ENCODE measurements around the gene TST.

- TF ChIP-seq CTCF (IDR thresholded peaks at IDR 0.05; ENCODE audit: poor library complexity, severe bottlenecking) = no peak
- no peak for TF ChIP-seq RAD21 (conservative IDR thresholded peaks at IDR 0.05)
- no peak for TF ChIP-seq EP300 (conservative IDR thresholded peaks at IDR 0.05; ENCODE audit: poor library complexity, severe bottlenecking)
- TF ChIP-seq TAF1 (IDR thresholded peaks at IDR 0.05; ENCODE audit: low read depth) = no peak
- TF ChIP-seq EZH2 (IDR thresholded peaks at IDR 0.05; ENCODE audit: borderline replicate concordance, insufficient read depth, low read length, poor library complexity, severe bottlenecking) = no peak
- TF ChIP-seq POLR2AphosphoS5 (IDR thresholded peaks at IDR 0.05) = no peak
- no peak for TF ChIP-seq REST (IDR thresholded peaks at IDR 0.05; ENCODE audit: borderline replicate concordance)
- TF ChIP-seq SMC3 (conservative IDR thresholded peaks at IDR 0.05; ENCODE audit: poor library complexity) = no peak
- TF ChIP-seq MXI1 (conservative IDR thresholded peaks at IDR 0.05; ENCODE audit: poor library complexity, severe bottlenecking) = no peak
These were observed 28.0 kb downstream of the TST start for GRCh38 chr22:36991206-36991605.
